ENCODE results near the gene TMEM200A.

The TMEM200A gene

GRCh38 chr6:130364224-130364780, 1.5 kb upstream of the TMEM200A start:
- H3K36me3 ChIP-seq (replicated peaks in 1 of 2; ENCODE audit: control insufficient read depth in 2 of 2, insufficient read depth in 2 of 2, low read length in 2 of 2): no peaks in the 10 kb centered on the region
- H3K9ac ChIP-seq (ENCODE audit: low read depth, low read length, poor library complexity): no peak overlapping the region
- H3K27ac ChIP-seq (replicated peaks; ENCODE audit: low read length): no peak overlapping the region
- no peak overlapping the region for H2AFZ ChIP-seq (ENCODE audit: low read length)
- no peak overlapping the region for H2AK5ac ChIP-seq (ENCODE audit: low read depth, low read length)
- H3K4me1 ChIP-seq (ENCODE audit: control insufficient read depth in 2 of 2, insufficient read depth in 1 of 2, low read depth in 1 of 2, low read length in 2 of 2): peaks cover 0 to 3% of the 10 kb centered on the region in 2 donors
- peaks cover 0 to 44% (median 0%) of the 10 kb centered on the region in 3 experiments for H3K27me3 ChIP-seq (ENCODE audit: control insufficient read depth in 3 of 3, insufficient read depth in 3 of 3, low read depth in 1 of 3, low read length in 3 of 3)
- no peak overlapping the region for H3K4me2 ChIP-seq (ENCODE audit: insufficient read depth, low read length, poor library complexity, severe bottlenecking)
- H3K79me1 ChIP-seq (ENCODE audit: low read depth, low read length): no peaks in the 10 kb centered on the region
- no peak overlapping the region for H4K8ac ChIP-seq (ENCODE audit: low read depth, low read length)
- H2BK15ac ChIP-seq (ENCODE audit: low read length): no peak overlapping the region
- H2BK120ac ChIP-seq (ENCODE audit: low read depth, low read length): no peak overlapping the region
- H3K9me3 ChIP-seq (replicated peaks in 1 of 2; ENCODE audit: control insufficient read depth in 2 of 2, insufficient read depth in 1 of 2, low read depth in 1 of 2, low read length in 2 of 2): no peaks in the 10 kb centered on the region
- no peak overlapping the region for H3K4me3 ChIP-seq (ENCODE audit: low read length in 2 of 2)
- H3K18ac ChIP-seq (ENCODE audit: low read length): no peak overlapping the region
- no peak for DNase-seq (ENCODE audit: low spot score)
- H3K14ac ChIP-seq (ENCODE audit: low read length): no peak overlapping the region
- no peak overlapping the region for H2BK12ac ChIP-seq (ENCODE audit: low read length)
- WGBS, 2 donors (ENCODE audit: extremely low coverage in 2 of 2, insufficient read length in 2 of 2, insufficient replicate concordance in 1 of 2): no CpG with 5 or more reads among the region's 3 CpGs
- H3K4ac ChIP-seq (ENCODE audit: low read length): no peak overlapping the region
- no peak overlapping the region for H3K23ac ChIP-seq (ENCODE audit: low read depth, low read length, poor library complexity)
- H2BK5ac ChIP-seq (ENCODE audit: low read length): no peak overlapping the region
- H4K91ac ChIP-seq (ENCODE audit: low read depth, low read length, poor library complexity): no peak overlapping the region

- Histone ChIP-seq H4K8ac (ENCODE audit: low read depth, low read length) (no peak overlapping the region), H3K79me1 (ENCODE audit: low read depth, low read length) (no peaks in the 10 kb centered on the region), H3K36me3 (replicated peaks in 1 of 2; ENCODE audit: control insufficient read depth in 2 of 2, insufficient read depth in 2 of 2, low read length in 2 of 2) (no peaks in the 10 kb centered on the region), H3K14ac (ENCODE audit: low read length) (peak overlapping the region; percentile 49), H4K91ac (ENCODE audit: low read depth, low read length, poor library complexity) (no peak overlapping the region), H3K9ac (ENCODE audit: low read depth, low read length, poor library complexity) (peak overlapping the region; percentile 75), H2BK120ac (ENCODE audit: low read depth, low read length) (no peak overlapping the region), H2AFZ (ENCODE audit: low read length) (peak overlapping the region; percentile 97), H2BK12ac (ENCODE audit: low read length) (no peak overlapping the region), H3K9me3 (replicated peaks in 1 of 2; ENCODE audit: control insufficient read depth in 2 of 2, insufficient read depth in 1 of 2, low read depth in 1 of 2, low read length in 2 of 2) (no peaks in the 10 kb centered on the region), H2BK15ac (ENCODE audit: low read length) (peak overlapping the region; percentile 8), H2BK5ac (ENCODE audit: low read length) (peak overlapping the region; percentile 66), H3K23ac (ENCODE audit: low read depth, low read length, poor library complexity) (no peak overlapping the region), H2AK5ac (ENCODE audit: low read depth, low read length) (peak overlapping the region; percentile 11), H3K27ac (replicated peaks; ENCODE audit: low read length) (no peak overlapping the region), H3K4me1 (ENCODE audit: control insufficient read depth in 2 of 2, insufficient read depth in 1 of 2, low read depth in 1 of 2, low read length in 2 of 2) (peaks cover 0 to 3% of the 10 kb centered on the region in 2 donors), H3K27me3 (ENCODE audit: control insufficient read depth in 3 of 3, insufficient read depth in 3 of 3, low read depth in 1 of 3, low read length in 3 of 3) (peaks cover 0 to 54% (median 0%) of the 10 kb centered on the region in 3 experiments), H3K4me2 (ENCODE audit: insufficient read depth, low read length, poor library complexity, severe bottlenecking) (peak overlapping the region; percentile 81), H3K18ac (ENCODE audit: low read length) (peak overlapping the region; percentile 96), H3K4me3 (ENCODE audit: low read length in 2 of 2) (peak overlapping the region; percentile 43 to 87), H3K4ac (ENCODE audit: low read length) (no peak overlapping the region)
- no CpG with 5 or more reads among the region's 65 CpGs for WGBS, 2 donors (ENCODE audit: extremely low coverage in 2 of 2, insufficient read length in 2 of 2, insufficient replicate concordance in 1 of 2)
- DNase-seq (ENCODE audit: low spot score): peak; percentile 49
These were observed 539 bp downstream of the TMEM200A start for GRCh38 chr6:130366107-130367005.

- no peak overlapping the region for H3K4me3 ChIP-seq (ENCODE audit: low read length in 2 of 2)
- no peak overlapping the region for H3K27ac ChIP-seq (replicated peaks; ENCODE audit: low read length)
These were observed 1.9 kb downstream of the TMEM200A start for GRCh38 chr6:130367767-130368166.

GRCh38 chr6:130368576-130368975, 2.8 kb downstream of the TMEM200A start:
- no peak overlapping the region for H4K8ac ChIP-seq (ENCODE audit: low read depth, low read length)
- H3K4me1 ChIP-seq (ENCODE audit: control insufficient read depth in 2 of 2, insufficient read depth in 1 of 2, low read depth in 1 of 2, low read length in 2 of 2): peaks cover 0 to 3% of the 10 kb centered on the region in 2 donors
- H2AFZ ChIP-seq (ENCODE audit: low read length): no peak overlapping the region
- no peak overlapping the region for H2BK12ac ChIP-seq (ENCODE audit: low read length)
- H3K18ac ChIP-seq (ENCODE audit: low read length): no peak overlapping the region
- H2AK5ac ChIP-seq (ENCODE audit: low read depth, low read length): no peak overlapping the region
- no peak overlapping the region for H3K23ac ChIP-seq (ENCODE audit: low read depth, low read length, poor library complexity)
- H3K36me3 ChIP-seq (replicated peaks in 1 of 2; ENCODE audit: control insufficient read depth in 2 of 2, insufficient read depth in 2 of 2, low read length in 2 of 2): no peaks in the 10 kb centered on the region
- no peak overlapping the region for H3K9ac ChIP-seq (ENCODE audit: low read depth, low read length, poor library complexity)
- no peak overlapping the region for H3K4me2 ChIP-seq (ENCODE audit: insufficient read depth, low read length, poor library complexity, severe bottlenecking)
- H2BK120ac ChIP-seq (ENCODE audit: low read depth, low read length): no peak overlapping the region
- H3K27me3 ChIP-seq (ENCODE audit: control insufficient read depth in 3 of 3, insufficient read depth in 3 of 3, low read depth in 1 of 3, low read length in 3 of 3): peaks cover 0 to 54% (median 0%) of the 10 kb centered on the region in 3 experiments
- no peak overlapping the region for H4K91ac ChIP-seq (ENCODE audit: low read depth, low read length, poor library complexity)
- no CpG with 5 or more reads among the region's 1 CpG for WGBS, 2 donors (ENCODE audit: extremely low coverage in 2 of 2, insufficient read length in 2 of 2, insufficient replicate concordance in 1 of 2)
- DNase-seq (ENCODE audit: low spot score): no peak
- no peaks in the 10 kb centered on the region for H3K79me1 ChIP-seq (ENCODE audit: low read depth, low read length)
- H3K4ac ChIP-seq (ENCODE audit: low read length): no peak overlapping the region
- no peak overlapping the region for H3K27ac ChIP-seq (replicated peaks; ENCODE audit: low read length)
- H3K9me3 ChIP-seq (replicated peaks in 1 of 2; ENCODE audit: control insufficient read depth in 2 of 2, insufficient read depth in 1 of 2, low read depth in 1 of 2, low read length in 2 of 2): no peaks in the 10 kb centered on the region
- H3K4me3 ChIP-seq (ENCODE audit: low read length in 2 of 2): no peak overlapping the region
- H2BK15ac ChIP-seq (ENCODE audit: low read length): no peak overlapping the region
- H3K14ac ChIP-seq (ENCODE audit: low read length): no peak overlapping the region
- no peak overlapping the region for H2BK5ac ChIP-seq (ENCODE audit: low read length)

More at GRCh38 chr6:130367767-130368166, 1.9 kb downstream of the TMEM200A start:
- H4K91ac ChIP-seq (ENCODE audit: low read depth, low read length, poor library complexity): no peak overlapping the region
- H3K9ac ChIP-seq (ENCODE audit: low read depth, low read length, poor library complexity): no peak overlapping the region
- no peak overlapping the region for H2BK12ac ChIP-seq (ENCODE audit: low read length)
- H2AK5ac ChIP-seq (ENCODE audit: low read depth, low read length): no peak overlapping the region
- no peak overlapping the region for H3K14ac ChIP-seq (ENCODE audit: low read length)
- H2BK15ac ChIP-seq (ENCODE audit: low read length): no peak overlapping the region
- no peaks in the 10 kb centered on the region for H3K79me1 ChIP-seq (ENCODE audit: low read depth, low read length)
- no peak overlapping the region for H3K4me2 ChIP-seq (ENCODE audit: insufficient read depth, low read length, poor library complexity, severe bottlenecking)
- H2BK5ac ChIP-seq (ENCODE audit: low read length): no peak overlapping the region
- no peak overlapping the region for H2BK120ac ChIP-seq (ENCODE audit: low read depth, low read length)
- no peaks in the 10 kb centered on the region for H3K9me3 ChIP-seq (replicated peaks in 1 of 2; ENCODE audit: control insufficient read depth in 2 of 2, insufficient read depth in 1 of 2, low read depth in 1 of 2, low read length in 2 of 2)
- no peaks in the 10 kb centered on the region for H3K36me3 ChIP-seq (replicated peaks in 1 of 2; ENCODE audit: control insufficient read depth in 2 of 2, insufficient read depth in 2 of 2, low read length in 2 of 2)
- no peak overlapping the region for H3K4ac ChIP-seq (ENCODE audit: low read length)
- no peak overlapping the region for H2AFZ ChIP-seq (ENCODE audit: low read length)
- DNase-seq (ENCODE audit: low spot score): no peak
- no peak overlapping the region for H4K8ac ChIP-seq (ENCODE audit: low read depth, low read length)
- H3K27me3 ChIP-seq (ENCODE audit: control insufficient read depth in 3 of 3, insufficient read depth in 3 of 3, low read depth in 1 of 3, low read length in 3 of 3): peaks cover 0 to 54% (median 0%) of the 10 kb centered on the region in 3 experiments
- H3K23ac ChIP-seq (ENCODE audit: low read depth, low read length, poor library complexity): no peak overlapping the region
- H3K4me1 ChIP-seq (ENCODE audit: control insufficient read depth in 2 of 2, insufficient read depth in 1 of 2, low read depth in 1 of 2, low read length in 2 of 2): peaks cover 0 to 3% of the 10 kb centered on the region in 2 donors
- H3K18ac ChIP-seq (ENCODE audit: low read length): no peak overlapping the region
- no CpG with 5 or more reads among the region's 1 CpG for WGBS, 2 donors (ENCODE audit: extremely low coverage in 2 of 2, insufficient read length in 2 of 2, insufficient replicate concordance in 1 of 2)

Measured in neuronal stem cell (in vitro differentiated cells).